ENCODE data around the gene ZNF292.

DNA sequence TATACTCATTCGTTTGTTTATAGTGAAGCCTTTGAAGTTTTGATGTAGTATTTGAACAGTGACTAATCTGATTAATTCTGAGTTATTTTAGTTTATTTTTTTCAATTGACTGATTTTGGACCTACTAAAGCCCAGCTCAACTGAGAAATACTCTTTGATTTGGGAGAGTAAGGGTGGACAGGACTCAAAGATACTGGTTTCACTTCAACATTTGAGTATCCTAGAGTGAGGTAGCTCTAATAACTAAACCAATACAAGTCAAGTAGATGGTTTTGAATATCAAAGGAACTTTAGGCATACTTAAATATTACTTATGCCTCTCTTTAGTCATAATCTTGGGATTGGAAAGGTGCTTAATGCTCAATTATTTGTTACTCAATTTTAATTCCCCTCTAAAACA lies 65.6 kb downstream of the ZNF292 start:
- TF ChIP-seq, protein P1, sequence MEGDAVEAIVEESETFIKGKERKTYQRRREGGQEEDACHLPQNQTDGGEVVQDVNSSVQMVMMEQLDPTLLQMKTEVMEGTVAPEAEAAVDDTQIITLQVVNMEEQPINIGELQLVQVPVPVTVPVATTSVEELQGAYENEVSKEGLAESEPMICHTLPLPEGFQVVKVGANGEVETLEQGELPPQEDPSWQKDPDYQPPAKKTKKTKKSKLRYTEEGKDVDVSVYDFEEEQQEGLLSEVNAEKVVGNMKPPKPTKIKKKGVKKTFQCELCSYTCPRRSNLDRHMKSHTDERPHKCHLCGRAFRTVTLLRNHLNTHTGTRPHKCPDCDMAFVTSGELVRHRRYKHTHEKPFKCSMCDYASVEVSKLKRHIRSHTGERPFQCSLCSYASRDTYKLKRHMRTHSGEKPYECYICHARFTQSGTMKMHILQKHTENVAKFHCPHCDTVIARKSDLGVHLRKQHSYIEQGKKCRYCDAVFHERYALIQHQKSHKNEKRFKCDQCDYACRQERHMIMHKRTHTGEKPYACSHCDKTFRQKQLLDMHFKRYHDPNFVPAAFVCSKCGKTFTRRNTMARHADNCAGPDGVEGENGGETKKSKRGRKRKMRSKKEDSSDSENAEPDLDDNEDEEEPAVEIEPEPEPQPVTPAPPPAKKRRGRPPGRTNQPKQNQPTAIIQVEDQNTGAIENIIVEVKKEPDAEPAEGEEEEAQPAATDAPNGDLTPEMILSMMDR (IDR thresholded peaks at IDR 0.05; ENCODE audit: low read depth, low read length): no peak
- TF ChIP-seq EZH2phosphoT487 (IDR thresholded peaks at IDR 0.05; ENCODE audit: low read depth): no peak

Data from OCI-LY3 (cell line).